Measurements from ENCODE around the gene SOCS6.

- TF ChIP-seq CTCF (IDR thresholded peaks at IDR 0.05) (no peak), POLR2AphosphoS5 (IDR thresholded peaks at IDR 0.05) (no peak), EP300 (IDR thresholded peaks at IDR 0.05; ENCODE audit: low read depth) (no peak), POLR2A (IDR thresholded peaks at IDR 0.05) (no peak)
Measured at GRCh38 chr18:70370762-70371733, 82.2 kb downstream of the SOCS6 start.

Measured in transverse colon (tissue), 4 donors.